Measurements from ENCODE around the gene RAMP3. TPM values are rescaled to one million over a fixed set of nuclear protein-coding genes. Genes with fewer than 3 reads are reported as not detected.

The RAMP3 gene
- polyA plus RNA-seq, 1 donor (not counting 4 experiments of a cell fraction or from before 2014, with no cell fraction given), result not detected

- no peaks in the 10 kb centered on the region for H3K79me2 ChIP-seq (ENCODE audit: control insufficient read depth, insufficient read depth, low read length)
- no peaks in the 10 kb centered on the region for H3K4me1 ChIP-seq (ENCODE audit: control insufficient read depth, extremely low read depth, insufficient read depth, low read length)
- dilution Hi-C loops (cut with MboI; ENCODE audit: extremely low pct_ligation_motif_present, low sequenced_read_pairs), result no loop called here
- H3K9ac ChIP-seq (ENCODE audit: control insufficient read depth, extremely low read depth, insufficient read depth, low read length), result no peak overlapping the region
- H3K27me3 ChIP-seq (ENCODE audit: control insufficient read depth, extremely low read depth, insufficient read depth, low read length), result peaks cover 22% of the 10 kb centered on the region
- no peak for FAIRE-seq
- no peaks in the 10 kb centered on the region for H3K36me3 ChIP-seq (ENCODE audit: control insufficient read depth in 2 of 2, extremely low read depth in 1 of 2, insufficient read depth in 2 of 2, low read length in 2 of 2)
- no peak overlapping the region for H3K4me3 ChIP-seq (ENCODE audit: control insufficient read depth in 2 of 3, extremely low read depth in 1 of 3, insufficient read depth in 2 of 3, low read depth in 1 of 3, low read length in 3 of 3)
- TF ChIP-seq EZH2 (IDR thresholded peaks at IDR 0.05; ENCODE audit: low read length) (no peak), CTCF (optimal IDR thresholded peaks at IDR 0.05 in 1 of 3, IDR thresholded peaks at IDR 0.05 in 1 of 3, conservative IDR thresholded peaks at IDR 0.05 in 1 of 3; ENCODE audit: extremely low read depth in 1 of 3, insufficient read depth in 2 of 3, low read length in 3 of 3) (peak in 2 of 3 experiments; percentile 10 to 39)
- H3K9me1 ChIP-seq (ENCODE audit: control insufficient read depth, extremely low read depth, insufficient read depth, low read length), result no peaks in the 10 kb centered on the region
- H3K27ac ChIP-seq (ENCODE audit: control insufficient read depth, insufficient read depth, low read length), result no peak overlapping the region
- no peak for DNase-seq (ENCODE audit: low read depth, low spot score)
- peaks cover under 1% of the 10 kb centered on the region for H4K20me1 ChIP-seq (ENCODE audit: control insufficient read depth, extremely low read depth, insufficient read depth, low read length)
- H3K9me3 ChIP-seq (ENCODE audit: control insufficient read depth, low read depth, low read length), result no peaks in the 10 kb centered on the region
- H2AFZ ChIP-seq (ENCODE audit: control insufficient read depth, low read length), result no peak overlapping the region
- no peak overlapping the region for H3K4me2 ChIP-seq (ENCODE audit: control insufficient read depth, extremely low read depth, insufficient read depth, low read depth, low read length)
Measured at GRCh38 chr7:45178241-45179225, 20.9 kb downstream of the RAMP3 start.

- Histone ChIP-seq H3K27ac (ENCODE audit: control insufficient read depth, insufficient read depth, low read length) (no peak overlapping the region), H3K36me3 (ENCODE audit: control insufficient read depth in 2 of 2, extremely low read depth in 1 of 2, insufficient read depth in 2 of 2, low read length in 2 of 2) (no peaks in the 10 kb centered on the region), H3K9me3 (ENCODE audit: control insufficient read depth, low read depth, low read length) (no peaks in the 10 kb centered on the region), H2AFZ (ENCODE audit: control insufficient read depth, low read length) (no peak overlapping the region), H3K4me1 (ENCODE audit: control insufficient read depth, extremely low read depth, insufficient read depth, low read length) (no peaks in the 10 kb centered on the region), H3K9ac (ENCODE audit: control insufficient read depth, extremely low read depth, insufficient read depth, low read length) (no peak overlapping the region), H3K79me2 (ENCODE audit: control insufficient read depth, insufficient read depth, low read length) (no peaks in the 10 kb centered on the region), H3K4me3 (ENCODE audit: control insufficient read depth in 2 of 3, extremely low read depth in 1 of 3, insufficient read depth in 2 of 3, low read depth in 1 of 3, low read length in 3 of 3) (no peak overlapping the region), H3K27me3 (ENCODE audit: control insufficient read depth, extremely low read depth, insufficient read depth, low read length) (peaks cover 24% of the 10 kb centered on the region), H3K9me1 (ENCODE audit: control insufficient read depth, extremely low read depth, insufficient read depth, low read length) (no peaks in the 10 kb centered on the region), H3K4me2 (ENCODE audit: control insufficient read depth, extremely low read depth, insufficient read depth, low read depth, low read length) (no peak overlapping the region), H4K20me1 (ENCODE audit: control insufficient read depth, extremely low read depth, insufficient read depth, low read length) (peaks cover 2% of the 10 kb centered on the region)
- FAIRE-seq, result no peak
- no peak for DNase-seq (ENCODE audit: low read depth, low spot score)
- dilution Hi-C loops (cut with MboI; ENCODE audit: extremely low pct_ligation_motif_present, low sequenced_read_pairs), result no loop called here
- TF ChIP-seq CTCF (optimal IDR thresholded peaks at IDR 0.05 in 1 of 3, IDR thresholded peaks at IDR 0.05 in 1 of 3, conservative IDR thresholded peaks at IDR 0.05 in 1 of 3; ENCODE audit: extremely low read depth in 1 of 3, insufficient read depth in 2 of 3, low read length in 3 of 3) (no peak), EZH2 (IDR thresholded peaks at IDR 0.05; ENCODE audit: low read length) (peak; percentile 25)
Measured at GRCh38 chr7:45179666-45180065, 22.1 kb downstream of the RAMP3 start.

All from keratinocyte (primary cell).